K562 (cell line): ENCODE results near the gene RGS7. TPM values are rescaled to one million over a fixed set of nuclear protein-coding genes. Genes with fewer than 3 reads are reported as not detected.

Experiments
- ATAC-seq: fragments of 200-7000 bp; cut with Tn5 transposase; 3 replicates; pipeline ENCODE4 v1.9.1; 2020; ENCODE audit warnings: moderate library complexity
- BruUV-seq: library from RNA; stranded (reverse); fragments of 400-500 nt; replicated peaks from 2 replicates; lab custom pipeline; 2021; lab: Mats Ljungman, UMichigan
- CTCF ChIA-PET: fragments of 300-600 bp; formaldehyde crosslinking; extraction: SDS; loops from one replicate; lab custom pipeline; 2021; ENCODE audit warnings: low intra/inter-chr PET ratio; lab: Yijun Ruan, JAX
- POLR2A ChIA-PET: fragments of 300-600, 350-650 bp; sonication (Branson Sonifier 250); formaldehyde crosslinking; extraction: SDS; loops from one replicate; lab custom pipeline; 2021; ENCODE audit warnings: antibody characterized with exemption, inconsistent platforms; lab: Yijun Ruan, JAX
- DNase-seq, 4 experiments: peaks; one replicate each; pipeline versions ENCODE4 v3.0.0 to v3.0.0-alpha.2; 2011 to 2018; ENCODE audit warnings: low spot score in 3 of 4, mixed read lengths in 3 of 4; ENCODE audit errors: extremely low read depth in 1 of 4
- FAIRE-seq: peaks from 2 replicates; lab custom pipeline; 2011; peaks lifted over from hg19 to GRCh38; lab: Jason Lieb, UNC
- H2AFZ ChIP-seq: 2 replicates; pipeline ENCODE4 v1.6.0; 2011; ENCODE audit warnings: low read depth, low read length, control low read depth, inconsistent platforms
- H3K27ac ChIP-seq: fragments of 200-600 bp; 3 replicates; pipeline ENCODE4 v1.8.0; 2011; ENCODE audit warnings: low read depth, mild to moderate bottlenecking, control low read depth, inconsistent platforms, low read length, moderate library complexity, mixed read lengths; ENCODE audit errors: extremely low read depth
- H3K27me3 ChIP-seq, 2 experiments: fragments of 300-600 bp in 1 of 2; 2 replicates in 1 of 2; 3 replicates in 1 of 2; pipeline versions ENCODE4 v1.6.0 to v1.8.0; 2011; ENCODE audit warnings: inconsistent platforms in 2 of 2, low read length in 2 of 2, mild to moderate bottlenecking in 1 of 2, mixed read lengths in 1 of 2, moderate library complexity in 1 of 2; ENCODE audit not compliant: control insufficient read depth in 2 of 2, insufficient read depth in 2 of 2
- H3K36me3 ChIP-seq: fragments of 300-600 bp; 3 replicates; pipeline ENCODE4 v1.8.0; 2011; ENCODE audit warnings: mild to moderate bottlenecking, low read length, inconsistent platforms; ENCODE audit not compliant: control insufficient read depth, insufficient read depth
- H3K4me1 ChIP-seq, 2 experiments: fragments of 200-600 bp in 1 of 2; replicated peaks in 1 of 2; 2 replicates in 1 of 2; 3 replicates in 1 of 2; pipeline versions ENCODE4 v1.5.1 to v1.8.0; 2011; ENCODE audit warnings: inconsistent platforms in 2 of 2, low read length in 2 of 2, mild to moderate bottlenecking in 1 of 2, mixed read lengths in 1 of 2, moderate library complexity in 1 of 2; ENCODE audit not compliant: control insufficient read depth in 2 of 2, insufficient read depth in 2 of 2
- H3K4me2 ChIP-seq: 2 replicates; pipeline ENCODE4 v1.6.1; 2011; ENCODE audit warnings: low read length, control low read depth, inconsistent platforms, mixed read lengths; ENCODE audit not compliant: insufficient read depth
- H3K4me3 ChIP-seq: fragments of 200-600 bp; sonication (generic), shearing (Covaris generic); 2 replicates; pipeline ENCODE4 v1.5.1; 2016; ENCODE audit warnings: control low read depth, inconsistent platforms
- H3K79me2 ChIP-seq: fragments of 200-600 bp; 3 replicates; pipeline ENCODE4 v1.8.0; 2011; ENCODE audit warnings: low read length, inconsistent platforms; ENCODE audit not compliant: control insufficient read depth, insufficient read depth
- H3K9ac ChIP-seq, 2 experiments: 2 replicates each; pipeline versions ENCODE4 v1.6.0 to v1.6.1; 2011; ENCODE audit warnings: low read depth in 2 of 2, low read length in 2 of 2, control low read depth in 1 of 2, inconsistent platforms in 1 of 2, mild to moderate bottlenecking in 1 of 2, mixed read lengths in 1 of 2; ENCODE audit not compliant: insufficient read depth in 1 of 2
- H3K9me1 ChIP-seq: one replicate; pipeline ENCODE4 v1.6.0; 2011; ENCODE audit warnings: inconsistent platforms, mild to moderate bottlenecking, low read length, moderate library complexity; ENCODE audit not compliant: control insufficient read depth, insufficient read depth
- H3K9me3 ChIP-seq: replicated peaks from 2 replicates; pipeline ENCODE4 v1.5.1; 2011; ENCODE audit warnings: low read depth, low read length, inconsistent platforms; ENCODE audit not compliant: control insufficient read depth, insufficient read depth
- H4K20me1 ChIP-seq: replicated peaks from 2 replicates; pipeline ENCODE4 v1.6.1; 2011; ENCODE audit warnings: low read length, inconsistent platforms, mixed read lengths; ENCODE audit not compliant: control insufficient read depth, insufficient read depth
- COPS2 ChIP-seq: fragments of 450-650 bp; conservative IDR thresholded peaks from 2 replicates; pipeline ENCODE4 v1.6.1; 2016; ENCODE audit warnings: mild to moderate bottlenecking, moderate library complexity
- DDX20 ChIP-seq: fragments of 450-650 bp; IDR thresholded peaks from 2 replicates; pipeline ENCODE4 v1.6.1; 2016; ENCODE audit warnings: missing genetic modification characterization, low read depth, mild to moderate bottlenecking, missing compliant biosample characterization, moderate library complexity
- GABPB1 ChIP-seq: sonication (generic); formaldehyde crosslinking; IDR thresholded peaks from 2 replicates; pipeline ENCODE4 v1.8.0; 2022; ENCODE audit warnings: mild to moderate bottlenecking, missing genetic modification reagents
- MTF1 ChIP-seq: fragments of 250-450 bp; sonication (Bioruptor Pico); IDR thresholded peaks from 2 replicates; pipeline ENCODE4 v1.9.0; 2021; ENCODE audit warnings: moderate library complexity, mild to moderate bottlenecking, inconsistent platforms, borderline replicate concordance
- NKRF ChIP-seq: fragments of 450-650 bp; IDR thresholded peaks from 2 replicates; pipeline ENCODE4 v1.6.1; 2016; ENCODE audit warnings: borderline replicate concordance
- NR0B1 ChIP-seq: fragments of 450-650 bp; IDR thresholded peaks from one replicate; pipeline ENCODE4 v1.6.1; 2018; ENCODE audit warnings: mild to moderate bottlenecking, moderate library complexity; ENCODE audit not compliant: partially characterized antibody
- PRMT5 ChIP-seq: sonication (generic); formaldehyde crosslinking; IDR thresholded peaks from 2 replicates; pipeline ENCODE4 v1.5.0; 2020; ENCODE audit warnings: missing genetic modification reagents
- RCOR1 ChIP-seq, 2 experiments: IDR thresholded peaks; 2 replicates each; pipeline ENCODE4 v1.6.1; 2012; ENCODE audit warnings: low read depth in 2 of 2, low read length in 2 of 2, borderline replicate concordance in 1 of 2, improper control_type of control experiment in 1 of 2
- TAF9B ChIP-seq: fragments of 450-650 bp; IDR thresholded peaks from 2 replicates; pipeline ENCODE4 v1.6.1; 2018; ENCODE audit warnings: mild to moderate bottlenecking; ENCODE audit not compliant: partially characterized antibody
- TCF7 ChIP-seq: sonication (generic); IDR thresholded peaks from 2 replicates; pipeline ENCODE4 v1.6.1; 2016; ENCODE audit warnings: antibody characterized with exemption, borderline replicate concordance
- ZNF184 ChIP-seq: sonication (generic); formaldehyde crosslinking; IDR thresholded peaks from 2 replicates; pipeline ENCODE4 v1.5.0; 2020; ENCODE audit warnings: missing genetic modification reagents
- ZNF232 ChIP-seq: sonication (generic); formaldehyde crosslinking; IDR thresholded peaks from 2 replicates; pipeline ENCODE4 v1.8.0; 2022; ENCODE audit warnings: mild to moderate bottlenecking, missing genetic modification reagents
- WGBS: fragments of 100-300 bp; shearing (Covaris generic); methylation state at CpG from one replicate; pipeline ENCODE4 v1.1.6; 2016; ENCODE audit warnings: low coverage, mixed read lengths; ENCODE audit not compliant: insufficient coverage; ENCODE audit errors: missing lambda C conversion rate; 5-methylcytosine and 5-hydroxymethylcytosine counted together
- in situ Hi-C: fragments of 300-500 bp; cut with MboI; formaldehyde crosslinking; loops from 4 replicates; pipeline ENCODE4 v1.15.0; 2018; ENCODE audit warnings: inconsistent platforms, mixed read lengths
- intact Hi-C: fragments of 100-400 bp; cut with micrococcal nuclease; formaldehyde crosslinking; loops from 2 replicates; pipeline ENCODE4 v1.14.2; 2022
- polyA plus RNA-seq, 8 experiments: library from polyadenylated mRNA; depleted of rRNA in 4 of 8; stranded (reverse) in 5 of 8; unstranded in 3 of 8; fragments of >200 nt; fragmentation: Nextera tagmentation in 2 of 8; fragmentation: Illumina TruSeq in 1 of 8; extraction: Ambion mirVana in 2 of 8; extraction: Trizol in 1 of 8; gene quantifications; 2 replicates each; pipeline versions ENCODE4 v1.2.1 to v1.2.3, GENCODE V29; 2011 to 2014; ENCODE audit warnings: inconsistent platforms in 1 of 8, missing spikeins in 1 of 8
- total RNA-seq, 7 experiments: library from RNA; depleted of rRNA in 6 of 7; stranded (reverse); fragments of >200 nt in 6 of 7; fragmentation: Illumina TruSeq in 2 of 7; extraction: Trizol in 2 of 7; gene quantifications; 2 replicates each; pipeline versions ENCODE4 v1.2.1 to v1.2.3, GENCODE V29; 2011 to 2021; ENCODE audit warnings: low replicate concordance in 1 of 7
- TF ChIP-seq, protein P1 (sequence below): IDR thresholded peaks from 3 replicates; pipeline ENCODE4 v1.6.1; 2011; ENCODE audit warnings: borderline replicate concordance, mild to moderate bottlenecking; ENCODE audit not compliant: insufficient read length, insufficient read depth
- TF ChIP-seq, protein P2 (sequence below): fragments of 200-800 bp; sonication (Bioruptor generic); IDR thresholded peaks from 2 replicates; pipeline ENCODE4 v1.6.1; 2017; ENCODE audit warnings: missing genetic modification characterization, missing compliant biosample characterization

Gene RGS7
- total and polyA plus RNA-seq, 9 of the 15 experiments (the other 6 are each of a cell fraction or from before 2014, with no cell fraction given) = not detected

- Histone ChIP-seq H3K4me3 (no peak overlapping the region), H3K27me3 (no peaks in the 10 kb centered on the region), H3K36me3 (no peaks in the 10 kb centered on the region), H3K9ac (no peak overlapping the region), H2AFZ (no peak overlapping the region), H3K79me2 (no peaks in the 10 kb centered on the region), H3K4me2 (no peak overlapping the region), H3K9me1 (no peaks in the 10 kb centered on the region), H3K9me3 (peaks cover 3% of the 10 kb centered on the region), H3K27ac (no peak overlapping the region), H3K4me1 (no peaks in the 10 kb centered on the region), H4K20me1 (no peaks in the 10 kb centered on the region)
- CTCF ChIA-PET = no interaction called here
- DNase-seq (no peak), ATAC-seq (no peak), FAIRE-seq (no peak)
- intact Hi-C loops (no loop called here), in situ Hi-C loops (no loop called here)
- POLR2A ChIA-PET = no interaction called here
- BruUV-seq = no TSS peak
- 1% methylated on average over 5 of the region's 5 CpGs for WGBS
- TF ChIP-seq TAF9B = no peak
- no peak for TF ChIP-seq DDX20 (tag)
- no peak for TF ChIP-seq ZNF232
- no peak for TF ChIP-seq ZNF184
- TF ChIP-seq GABPB1 (CRISPR knock-in tag) = no peak
- TF ChIP-seq PRMT5 (CRISPR knock-in tag) = no peak
- TF ChIP-seq NR0B1 = no peak
- TF ChIP-seq COPS2 = no peak
- TF ChIP-seq, protein P1, sequence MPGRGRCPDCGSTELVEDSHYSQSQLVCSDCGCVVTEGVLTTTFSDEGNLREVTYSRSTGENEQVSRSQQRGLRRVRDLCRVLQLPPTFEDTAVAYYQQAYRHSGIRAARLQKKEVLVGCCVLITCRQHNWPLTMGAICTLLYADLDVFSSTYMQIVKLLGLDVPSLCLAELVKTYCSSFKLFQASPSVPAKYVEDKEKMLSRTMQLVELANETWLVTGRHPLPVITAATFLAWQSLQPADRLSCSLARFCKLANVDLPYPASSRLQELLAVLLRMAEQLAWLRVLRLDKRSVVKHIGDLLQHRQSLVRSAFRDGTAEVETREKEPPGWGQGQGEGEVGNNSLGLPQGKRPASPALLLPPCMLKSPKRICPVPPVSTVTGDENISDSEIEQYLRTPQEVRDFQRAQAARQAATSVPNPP = no peak
- TF ChIP-seq, protein P2, sequence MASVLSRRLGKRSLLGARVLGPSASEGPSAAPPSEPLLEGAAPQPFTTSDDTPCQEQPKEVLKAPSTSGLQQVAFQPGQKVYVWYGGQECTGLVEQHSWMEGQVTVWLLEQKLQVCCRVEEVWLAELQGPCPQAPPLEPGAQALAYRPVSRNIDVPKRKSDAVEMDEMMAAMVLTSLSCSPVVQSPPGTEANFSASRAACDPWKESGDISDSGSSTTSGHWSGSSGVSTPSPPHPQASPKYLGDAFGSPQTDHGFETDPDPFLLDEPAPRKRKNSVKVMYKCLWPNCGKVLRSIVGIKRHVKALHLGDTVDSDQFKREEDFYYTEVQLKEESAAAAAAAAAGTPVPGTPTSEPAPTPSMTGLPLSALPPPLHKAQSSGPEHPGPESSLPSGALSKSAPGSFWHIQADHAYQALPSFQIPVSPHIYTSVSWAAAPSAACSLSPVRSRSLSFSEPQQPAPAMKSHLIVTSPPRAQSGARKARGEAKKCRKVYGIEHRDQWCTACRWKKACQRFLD = no peak
- no peak for TF ChIP-seq NKRF
- TF ChIP-seq MTF1 = no peak
- no peak for TF ChIP-seq RCOR1 (IDR thresholded peaks at IDR 0.05; ENCODE audit: borderline replicate concordance in 1 of 2, low read depth in 2 of 2, low read length in 2 of 2)
- no peak for TF ChIP-seq TCF7
These were observed 241.2 kb downstream of the RGS7 start for GRCh38 chr1:241115784-241116183.
